Activated naive CD8-positive, alpha-beta T cell treated with anti-CD3 and anti-CD28 coated beads, Interleukin-2, amount 50 U/mL, for 24 hours (primary cell): Measurements from ENCODE around the gene PTMA.
A peak's percentile ranks its signal among the peaks of the same experiment; 100 is the strongest.
"Not testable (repeated sequence)": the region's sequence is repeated elsewhere in the genome, so short reads cannot be mapped to it uniquely, and the experiment has no call there.

Source experiments
- ATAC-seq: fragments of 150-1000 bp; cut with Tn5 transposase; one replicate; pipeline ENCODE4 v1.10.0; 2021
- DNase-seq: peaks from one replicate; pipeline ENCODE4 v3.0.0; 2021
- H3K27ac Mint-ChIP-seq: one replicate; pipeline ENCODE4 v1.8.0; 2021; ENCODE audit warnings: mild to moderate bottlenecking, mixed read lengths
- H3K27me3 Mint-ChIP-seq: one replicate; pipeline ENCODE4 v1.8.0; 2021; ENCODE audit warnings: mixed read lengths
- H3K36me3 Mint-ChIP-seq: one replicate; pipeline ENCODE4 v1.8.0; 2021; ENCODE audit warnings: low read depth, mixed read lengths
- H3K4me1 Mint-ChIP-seq: one replicate; pipeline ENCODE4 v1.8.0; 2021; ENCODE audit warnings: mixed read lengths
- H3K4me3 Mint-ChIP-seq: one replicate; pipeline ENCODE4 v1.8.0; 2021; ENCODE audit warnings: mild to moderate bottlenecking, moderate library complexity, mixed read lengths
- H3K9me3 Mint-ChIP-seq: one replicate; pipeline ENCODE4 v1.8.0; 2021; ENCODE audit warnings: mixed read lengths

Gene PTMA

GRCh38 chr2:231701456-231702373 is 6.6 kb upstream of the PTMA start:
- H3K27ac Mint-ChIP-seq, result no peak overlapping the region
- DNase-seq, result no peak
- H3K4me3 Mint-ChIP-seq, result no peak overlapping the region
- ATAC-seq, result no peak
- H3K27me3 Mint-ChIP-seq, result no peaks in the 10 kb centered on the region
- no peaks in the 10 kb centered on the region for H3K9me3 Mint-ChIP-seq
- peaks cover 4% of the 10 kb centered on the region for H3K36me3 Mint-ChIP-seq
- H3K4me1 Mint-ChIP-seq, result peaks cover 17% of the 10 kb centered on the region

DNA sequence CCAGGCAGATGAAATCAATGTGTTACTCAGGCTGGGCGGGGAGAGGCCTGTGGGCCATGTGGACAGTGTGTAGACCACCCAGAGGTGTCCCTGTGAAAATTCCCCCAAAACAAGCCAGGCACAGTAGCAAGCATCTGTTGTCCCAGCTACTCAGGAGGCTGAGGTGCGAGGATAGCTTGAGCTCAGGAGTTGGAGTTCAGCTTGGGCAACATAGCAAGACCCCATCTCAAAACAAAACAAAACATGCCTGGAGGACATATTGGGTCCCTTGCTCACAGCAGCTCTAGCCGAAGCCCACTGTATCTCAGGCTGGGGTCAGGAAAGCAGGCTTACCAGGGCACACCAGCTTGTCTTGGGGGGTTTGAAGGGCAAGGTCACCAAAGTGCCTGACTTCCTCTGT is 4.3 kb upstream of the PTMA start:
- DNase-seq (no peak), ATAC-seq (no peak)
- H3K9me3 Mint-ChIP-seq, result no peaks in the 10 kb centered on the region
- H3K36me3 Mint-ChIP-seq, result peaks cover 12% of the 10 kb centered on the region
- H3K27ac Mint-ChIP-seq, result no peak overlapping the region
- H3K4me3 Mint-ChIP-seq, result peak overlapping the region; percentile 16
- peaks cover 6% of the 10 kb centered on the region for H3K27me3 Mint-ChIP-seq
- H3K4me1 Mint-ChIP-seq, result peaks cover 28% of the 10 kb centered on the region

DNA sequence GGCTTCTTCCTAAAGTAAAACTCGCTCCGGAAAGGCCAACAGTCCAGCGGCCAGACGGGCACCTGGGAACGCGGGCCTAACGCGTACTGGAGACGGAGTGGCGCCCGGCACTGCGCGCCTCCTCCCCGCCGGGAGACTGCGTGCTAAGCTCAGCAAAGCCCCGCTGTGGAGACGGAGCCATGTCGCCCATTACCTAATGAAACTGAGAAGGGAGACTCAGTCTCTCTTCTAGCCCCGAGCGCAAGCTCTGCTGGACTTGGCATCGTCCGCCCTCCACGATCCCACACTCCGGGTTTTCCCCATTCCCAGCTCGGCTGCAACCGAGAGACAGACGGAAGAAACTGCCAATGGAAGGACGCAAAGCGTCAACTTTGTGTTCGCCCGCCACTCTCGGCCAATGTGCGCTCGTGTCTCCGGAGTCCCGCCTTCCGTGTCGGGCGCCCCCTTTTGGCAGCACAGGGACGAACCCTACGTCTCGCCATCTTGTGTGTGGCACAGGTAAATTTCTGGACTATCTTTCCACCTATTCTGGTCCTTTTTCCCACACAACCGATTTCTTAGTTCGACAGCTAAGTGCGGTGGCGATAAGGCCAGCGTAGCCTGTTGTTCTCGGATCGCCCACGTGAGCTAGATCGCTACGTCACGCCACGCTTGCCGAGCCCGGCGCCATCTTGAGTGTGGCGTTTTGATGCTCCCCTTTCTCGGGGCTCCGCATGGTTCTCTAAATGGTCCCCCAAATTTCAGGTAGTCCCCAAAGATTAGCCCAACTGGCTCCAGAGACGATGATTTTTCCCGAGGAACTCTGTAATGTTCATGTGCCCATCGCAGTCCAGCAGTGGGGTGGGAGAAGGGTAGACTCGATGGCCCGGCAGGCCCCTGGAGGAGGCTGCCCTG is 1.3 kb upstream of the PTMA start:
- Mint-ChIP-seq H3K27ac (peak overlapping the region; percentile 100), H3K36me3 (peaks cover 33% of the 10 kb centered on the region), H3K9me3 (no peaks in the 10 kb centered on the region), H3K4me1 (peaks cover 39% of the 10 kb centered on the region), H3K4me3 (peak overlapping the region; percentile 90), H3K27me3 (peaks cover 6% of the 10 kb centered on the region)
- ATAC-seq (peak; percentile 38), DNase-seq (peak; percentile 98)

GRCh38 chr2:231707625-231707926 is 749 bp upstream of the PTMA start:
- H3K27ac Mint-ChIP-seq, result peak overlapping the region; percentile 100
- H3K4me3 Mint-ChIP-seq, result peak overlapping the region; percentile 90
- no peak for ATAC-seq
- H3K4me1 Mint-ChIP-seq, result peaks cover 45% of the 10 kb centered on the region
- H3K27me3 Mint-ChIP-seq, result peaks cover 8% of the 10 kb centered on the region
- peaks cover 39% of the 10 kb centered on the region for H3K36me3 Mint-ChIP-seq
- no peaks in the 10 kb centered on the region for H3K9me3 Mint-ChIP-seq
- no peak for DNase-seq

DNA sequence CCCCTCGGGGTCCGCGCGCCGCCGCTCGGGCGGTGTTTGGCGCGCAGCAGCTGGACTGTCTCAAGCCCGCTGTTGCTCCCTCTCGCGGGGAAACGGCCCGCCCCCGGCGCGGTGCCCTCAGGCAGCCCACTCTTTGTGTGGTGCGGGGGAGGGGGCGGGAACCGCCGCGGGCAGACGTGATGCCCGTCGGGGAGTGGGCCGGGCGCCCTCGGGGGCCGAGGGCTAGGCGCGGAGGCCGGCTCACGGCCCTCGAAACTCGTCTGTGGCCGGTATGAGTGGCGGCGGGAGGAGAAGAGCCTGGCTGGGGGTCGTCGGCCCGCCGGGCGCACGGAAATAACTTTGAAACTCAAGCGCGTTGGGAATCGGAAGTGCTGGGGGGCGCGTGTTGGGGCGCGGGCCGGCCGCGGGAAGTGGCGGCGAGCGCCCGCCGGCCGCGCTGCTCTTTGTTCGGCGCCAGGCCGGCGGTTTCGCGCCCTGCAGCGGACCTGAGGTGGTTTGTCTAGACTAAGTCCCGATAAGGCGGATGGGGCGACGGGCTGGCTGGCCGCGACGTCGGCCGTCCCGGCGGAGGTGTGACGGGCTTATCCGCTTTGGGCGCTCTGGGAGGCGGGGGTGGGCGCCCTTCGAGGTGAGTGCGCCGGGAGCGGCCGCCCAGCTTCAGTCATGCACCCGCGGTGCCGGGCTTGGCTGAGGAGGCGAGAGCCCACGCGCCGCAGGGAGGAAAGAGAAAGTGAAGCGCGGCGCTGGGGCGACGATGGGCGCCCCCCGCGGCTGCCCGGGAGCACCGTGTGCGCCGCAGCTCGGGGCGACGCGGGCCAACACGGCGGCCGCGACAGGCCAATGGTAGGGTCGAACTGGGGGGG is 679 bp downstream of the PTMA start:
- Mint-ChIP-seq H3K4me1 (peaks cover 57% of the 10 kb centered on the region), H3K4me3 (peak overlapping the region; percentile 98), H3K27ac (peak overlapping the region; percentile 99), H3K27me3 (peaks cover 8% of the 10 kb centered on the region), H3K36me3 (peaks cover 51% of the 10 kb centered on the region), H3K9me3 (no peaks in the 10 kb centered on the region)
- no peak for ATAC-seq
- DNase-seq, result peak; percentile 43

- peaks cover 8% of the 10 kb centered on the region for H3K27me3 Mint-ChIP-seq
- peak overlapping the region; percentile 98 for H3K4me3 Mint-ChIP-seq
- peak overlapping the region; percentile 97 for H3K27ac Mint-ChIP-seq
- DNase-seq, result no peak
- ATAC-seq, result no peak
- peaks cover 48% of the 10 kb centered on the region for H3K36me3 Mint-ChIP-seq
- H3K9me3 Mint-ChIP-seq, result no peaks in the 10 kb centered on the region
- H3K4me1 Mint-ChIP-seq, result peaks cover 57% of the 10 kb centered on the region
These were observed 1.3 kb downstream of the PTMA start for GRCh38 chr2:231709636-231709980.

- ATAC-seq, result peak; percentile 9
- peaks cover 8% of the 10 kb centered on the region for H3K27me3 Mint-ChIP-seq
- peak overlapping the region; percentile 98 for H3K4me3 Mint-ChIP-seq
- peaks cover 48% of the 10 kb centered on the region for H3K36me3 Mint-ChIP-seq
- peaks cover 58% of the 10 kb centered on the region for H3K4me1 Mint-ChIP-seq
- H3K27ac Mint-ChIP-seq, result peak overlapping the region; percentile 97
- peak; percentile 92 for DNase-seq
- no peaks in the 10 kb centered on the region for H3K9me3 Mint-ChIP-seq
These were observed 1.9 kb downstream of the PTMA start for GRCh38 chr2:231709981-231710798.

- Mint-ChIP-seq H3K27me3 (peaks cover 8% of the 10 kb centered on the region), H3K9me3 (no peaks in the 10 kb centered on the region), H3K27ac (peak overlapping the region; percentile 96), H3K36me3 (peaks cover 48% of the 10 kb centered on the region), H3K4me1 (peaks cover 55% of the 10 kb centered on the region), H3K4me3 (peak overlapping the region; percentile 98)
- DNase-seq (peak; percentile 34), ATAC-seq (no peak)
These were observed 2.7 kb downstream of the PTMA start for GRCh38 chr2:231710799-231711676.

GRCh38 chr2:231711677-231712450 is 3.5 kb downstream of the PTMA start:
- no peak for ATAC-seq
- Mint-ChIP-seq H3K27me3 (peaks cover 7% of the 10 kb centered on the region), H3K4me1 (peaks cover 50% of the 10 kb centered on the region), H3K9me3 (no peaks in the 10 kb centered on the region), H3K4me3 (peak overlapping the region; percentile 98), H3K36me3 (peaks cover 45% of the 10 kb centered on the region), H3K27ac (peak overlapping the region; percentile 96)
- DNase-seq, result peak; percentile 43

DNA sequence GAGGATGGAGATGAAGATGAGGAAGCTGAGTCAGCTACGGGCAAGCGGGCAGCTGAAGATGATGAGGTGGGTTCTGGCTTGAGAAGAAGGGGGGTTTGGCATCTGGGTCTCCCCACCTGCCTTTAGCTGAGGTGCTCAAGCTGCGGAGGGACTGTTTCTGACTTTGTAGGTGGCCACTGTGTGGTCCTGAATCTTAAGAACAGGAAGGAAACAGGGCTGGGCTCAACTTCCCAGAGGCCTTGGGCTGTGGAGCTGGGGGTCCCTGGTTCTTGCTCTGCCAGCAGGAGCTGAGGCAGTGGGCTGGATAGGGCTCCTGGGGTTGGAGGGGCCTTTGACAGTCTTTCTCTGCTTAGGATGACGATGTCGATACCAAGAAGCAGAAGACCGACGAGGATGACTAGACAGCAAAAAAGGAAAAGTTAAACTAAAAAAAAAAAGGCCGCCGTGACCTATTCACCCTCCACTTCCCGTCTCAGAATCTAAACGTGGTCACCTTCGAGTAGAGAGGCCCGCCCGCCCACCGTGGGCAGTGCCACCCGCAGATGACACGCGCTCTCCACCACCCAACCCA is 4.2 kb downstream of the PTMA start:
- H3K27me3 Mint-ChIP-seq, H3K9me3 Mint-ChIP-seq: not testable (repeated sequence)
- Mint-ChIP-seq H3K36me3 (peaks cover 44% of the 10 kb centered on the region), H3K27ac (peak overlapping the region; percentile 96), H3K4me1 (peaks cover 51% of the 10 kb centered on the region), H3K4me3 (peak overlapping the region; percentile 98)
- DNase-seq, result peak; percentile 64
- ATAC-seq, result peak; percentile 3

GRCh38 chr2:231713406-231713729 is 5.0 kb downstream of the PTMA start:
- not testable (repeated sequence) for H3K27me3 Mint-ChIP-seq, H3K9me3 Mint-ChIP-seq, ATAC-seq, DNase-seq
- H3K4me3 Mint-ChIP-seq, result peak overlapping the region; percentile 98
- peaks cover 43% of the 10 kb centered on the region for H3K36me3 Mint-ChIP-seq
- peak overlapping the region; percentile 96 for H3K27ac Mint-ChIP-seq
- peaks cover 48% of the 10 kb centered on the region for H3K4me1 Mint-ChIP-seq
